Duodenal mucosa (tissue), 2 donors: Measurements from ENCODE around the gene CCDC136.

ENCODE experiments used
- H3K27ac ChIP-seq: one replicate; pipeline ENCODE4 v1.7.0; 2013; ENCODE audit warnings: low read depth, low read length
- H3K27me3 ChIP-seq, 2 donors: one replicate each; pipeline ENCODE4 v1.7.0; 2013; ENCODE audit warnings: low read length in 2 of 2, control low read depth in 1 of 2; ENCODE audit not compliant: insufficient read depth in 2 of 2, control insufficient read depth in 1 of 2
- H3K36me3 ChIP-seq, 2 donors: one replicate each; pipeline ENCODE4 v1.7.0; 2013; ENCODE audit warnings: low read length in 2 of 2, control low read depth in 1 of 2; ENCODE audit not compliant: insufficient read depth in 2 of 2, control insufficient read depth in 1 of 2
- H3K4me1 ChIP-seq, 2 donors: one replicate each; pipeline ENCODE4 v1.7.0; 2013; ENCODE audit warnings: low read length in 2 of 2, control low read depth in 1 of 2; ENCODE audit not compliant: insufficient read depth in 2 of 2, control insufficient read depth in 1 of 2
- H3K4me3 ChIP-seq, 2 donors: one replicate each; pipeline ENCODE4 v1.7.0; 2013; ENCODE audit warnings: low read length in 2 of 2, low read depth in 1 of 2
- H3K9ac ChIP-seq, 2 donors: one replicate each; pipeline ENCODE4 v1.7.0; 2013; ENCODE audit warnings: low read length in 2 of 2, low read depth in 1 of 2
- H3K9me3 ChIP-seq, 2 donors: one replicate each; pipeline ENCODE4 v1.7.0; 2013; ENCODE audit warnings: low read length in 2 of 2, control low read depth in 1 of 2; ENCODE audit not compliant: control insufficient read depth in 1 of 2

Gene CCDC136

DNA sequence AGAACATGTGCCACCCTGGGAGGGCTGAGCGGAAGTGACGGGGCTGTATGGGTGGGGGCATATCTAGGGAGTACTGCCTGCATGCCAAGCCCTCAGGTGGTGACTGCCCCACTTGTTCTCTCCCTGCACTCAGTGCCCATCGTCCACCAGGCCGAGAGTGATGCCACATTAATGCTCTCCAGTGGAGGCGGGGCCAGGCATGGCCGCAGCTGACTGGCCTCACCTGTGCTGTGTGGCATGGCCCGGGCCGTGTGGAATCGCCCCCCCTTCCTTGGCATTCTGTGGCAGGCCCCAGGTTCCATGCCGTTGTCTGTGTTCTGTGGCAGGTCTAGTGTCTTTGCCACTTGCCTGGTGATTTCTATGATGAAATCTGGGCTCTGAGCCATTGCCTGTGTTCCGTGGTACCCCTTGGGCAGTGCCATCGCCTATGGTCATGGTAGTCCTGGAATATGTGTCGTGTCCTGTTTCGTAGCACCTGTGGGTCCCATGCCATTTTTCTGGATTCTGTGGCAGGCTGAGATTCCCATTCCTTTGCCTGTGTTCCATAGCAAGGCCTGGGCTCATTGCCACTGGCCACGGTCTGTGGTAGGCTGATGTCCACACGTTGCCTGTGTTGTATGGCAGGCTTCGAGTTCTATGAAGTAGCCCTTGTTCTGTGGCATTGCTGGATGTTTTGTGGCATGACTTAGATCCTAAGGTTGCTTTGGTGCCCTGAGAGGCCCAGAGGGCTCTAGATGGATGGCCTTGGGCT is 47.4 kb downstream of the CCDC136 start:
- Histone ChIP-seq H3K27ac (no peak overlapping the region), H3K9ac (no peak overlapping the region), H3K36me3 (no peaks in the 10 kb centered on the region), H3K4me3 (no peak overlapping the region), H3K4me1 (no peaks in the 10 kb centered on the region), H3K9me3 (no peaks in the 10 kb centered on the region), H3K27me3 (no peaks in the 10 kb centered on the region)

DNA sequence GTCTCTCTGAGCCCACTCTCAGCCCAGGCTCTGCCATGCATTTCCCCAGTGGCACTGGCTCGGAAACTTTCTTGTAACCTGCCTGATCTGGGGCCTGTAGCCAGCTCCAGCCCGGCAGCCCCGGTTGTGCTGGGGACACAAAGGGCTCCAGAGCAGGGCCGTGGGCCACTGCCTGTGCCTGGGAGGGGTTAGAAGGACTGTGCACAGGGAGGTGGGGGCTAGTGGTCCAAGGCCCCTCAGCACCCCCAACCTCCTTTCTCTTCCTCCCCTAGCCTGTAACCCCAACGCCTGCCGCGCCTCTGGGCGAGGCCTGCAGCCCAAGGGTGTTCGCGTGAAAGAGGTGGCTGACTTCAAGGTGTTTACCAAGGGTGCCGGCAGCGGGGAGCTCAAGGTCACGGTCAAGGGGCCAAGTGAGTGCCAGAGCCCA is 48.0 kb downstream of the CCDC136 start:
- Histone ChIP-seq H3K27ac (no peak overlapping the region), H3K27me3 (no peaks in the 10 kb centered on the region), H3K36me3 (no peaks in the 10 kb centered on the region), H3K9me3 (no peaks in the 10 kb centered on the region), H3K9ac (no peak overlapping the region), H3K4me1 (no peaks in the 10 kb centered on the region), H3K4me3 (no peak overlapping the region)

DNA sequence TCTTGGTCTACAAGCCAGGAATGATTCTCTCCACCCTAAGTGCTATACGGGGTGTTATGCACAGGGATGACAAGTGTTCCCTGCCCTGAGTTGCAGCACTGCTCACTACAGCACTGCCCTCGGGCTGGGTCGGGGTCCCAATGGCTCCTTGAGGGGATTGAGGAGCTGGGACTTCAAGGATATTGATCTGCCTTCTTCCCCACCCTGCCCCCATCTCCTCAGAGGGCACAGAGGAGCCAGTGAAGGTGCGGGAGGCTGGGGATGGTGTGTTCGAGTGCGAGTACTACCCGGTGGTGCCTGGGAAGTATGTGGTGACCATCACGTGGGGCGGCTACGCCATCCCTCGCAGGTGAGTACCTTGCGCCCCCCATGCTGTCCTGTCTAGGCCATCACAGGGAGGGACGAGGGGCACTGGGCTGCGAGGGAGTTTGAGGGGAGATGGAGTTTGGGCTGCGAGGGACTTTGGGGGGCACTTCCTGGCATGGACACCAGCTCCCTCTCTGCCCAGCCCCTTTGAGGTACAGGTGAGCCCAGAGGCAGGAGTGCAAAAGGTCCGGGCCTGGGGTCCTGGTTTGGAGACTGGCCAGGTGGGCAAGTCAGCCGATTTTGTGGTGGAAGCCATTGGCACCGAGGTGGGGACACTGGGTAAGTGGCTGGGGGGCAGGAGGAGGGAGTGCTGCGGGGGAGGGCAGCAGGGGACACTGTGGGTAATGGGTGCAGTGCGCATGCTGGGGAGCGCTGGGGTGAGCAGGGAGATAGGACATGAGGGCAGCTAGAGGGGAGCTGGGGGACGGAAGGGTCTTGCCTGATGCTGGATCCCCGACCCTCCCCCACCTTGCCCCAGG is 48.8 kb downstream of the CCDC136 start:
- H3K4me3 ChIP-seq, result no peak overlapping the region
- no peaks in the 10 kb centered on the region for H3K36me3 ChIP-seq
- no peak overlapping the region for H3K27ac ChIP-seq
- no peaks in the 10 kb centered on the region for H3K27me3 ChIP-seq
- H3K4me1 ChIP-seq, result no peaks in the 10 kb centered on the region
- H3K9ac ChIP-seq, result no peak overlapping the region
- H3K9me3 ChIP-seq, result no peaks in the 10 kb centered on the region

DNA sequence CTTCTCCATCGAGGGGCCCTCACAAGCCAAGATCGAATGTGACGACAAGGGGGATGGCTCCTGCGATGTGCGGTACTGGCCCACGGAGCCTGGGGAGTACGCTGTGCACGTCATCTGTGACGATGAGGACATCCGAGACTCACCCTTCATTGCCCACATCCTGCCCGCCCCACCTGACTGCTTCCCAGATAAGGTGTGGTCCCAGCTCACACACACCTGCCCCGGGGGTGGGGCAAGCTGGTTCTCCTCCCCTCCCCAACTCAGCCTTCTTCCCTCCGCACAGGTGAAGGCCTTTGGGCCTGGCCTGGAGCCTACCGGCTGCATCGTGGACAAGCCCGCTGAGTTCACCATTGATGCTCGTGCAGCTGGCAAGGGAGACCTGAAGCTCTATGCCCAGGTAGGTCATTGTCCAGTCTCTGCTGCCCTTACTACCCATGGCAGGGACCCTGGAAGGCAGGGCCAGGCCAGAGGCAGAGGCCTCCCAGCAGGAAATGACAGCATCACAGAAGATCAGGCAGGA is 49.5 kb downstream of the CCDC136 start:
- no peak overlapping the region for H3K9ac ChIP-seq
- no peak overlapping the region for H3K27ac ChIP-seq
- no peaks in the 10 kb centered on the region for H3K4me1 ChIP-seq
- H3K27me3 ChIP-seq, result no peaks in the 10 kb centered on the region
- no peak overlapping the region for H3K4me3 ChIP-seq
- no peaks in the 10 kb centered on the region for H3K36me3 ChIP-seq
- H3K9me3 ChIP-seq, result no peaks in the 10 kb centered on the region

DNA sequence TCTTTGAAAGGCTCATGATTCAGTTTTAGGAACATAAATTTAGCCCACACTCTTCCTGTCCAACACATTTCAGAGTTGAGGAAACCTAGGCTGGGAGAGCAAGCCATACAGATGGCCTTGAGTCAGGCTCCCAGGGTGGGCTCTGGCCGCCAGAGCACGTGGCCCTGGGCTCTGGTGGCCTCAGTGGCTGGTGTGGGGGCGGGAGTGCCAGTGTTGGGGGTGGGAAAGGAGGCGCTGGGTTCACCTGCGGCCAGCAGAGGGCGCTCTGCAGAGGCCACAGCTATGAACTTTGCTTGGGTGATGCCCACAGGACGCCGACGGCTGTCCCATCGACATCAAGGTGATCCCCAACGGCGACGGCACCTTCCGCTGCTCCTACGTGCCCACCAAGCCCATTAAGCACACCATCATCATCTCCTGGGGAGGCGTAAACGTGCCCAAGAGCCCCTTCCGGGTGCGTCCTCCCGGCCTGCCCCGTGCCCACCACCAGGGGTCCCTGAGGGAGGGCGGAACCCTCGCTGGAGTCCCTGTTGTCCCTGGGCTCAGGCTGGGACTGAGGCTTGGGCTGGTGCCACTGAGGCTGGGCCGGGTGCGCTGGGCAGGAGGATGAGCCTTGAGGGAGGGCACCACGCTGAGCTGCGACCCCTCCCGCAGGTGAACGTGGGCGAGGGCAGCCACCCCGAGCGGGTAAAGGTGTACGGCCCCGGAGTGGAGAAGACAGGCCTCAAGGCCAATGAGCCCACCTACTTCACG is 50.3 kb downstream of the CCDC136 start:
- H3K9me3 ChIP-seq, result no peaks in the 10 kb centered on the region
- no peaks in the 10 kb centered on the region for H3K4me1 ChIP-seq
- no peak overlapping the region for H3K4me3 ChIP-seq
- H3K9ac ChIP-seq, result no peak overlapping the region
- no peaks in the 10 kb centered on the region for H3K27me3 ChIP-seq
- H3K36me3 ChIP-seq, result no peaks in the 10 kb centered on the region
- H3K27ac ChIP-seq, result no peak overlapping the region

DNA sequence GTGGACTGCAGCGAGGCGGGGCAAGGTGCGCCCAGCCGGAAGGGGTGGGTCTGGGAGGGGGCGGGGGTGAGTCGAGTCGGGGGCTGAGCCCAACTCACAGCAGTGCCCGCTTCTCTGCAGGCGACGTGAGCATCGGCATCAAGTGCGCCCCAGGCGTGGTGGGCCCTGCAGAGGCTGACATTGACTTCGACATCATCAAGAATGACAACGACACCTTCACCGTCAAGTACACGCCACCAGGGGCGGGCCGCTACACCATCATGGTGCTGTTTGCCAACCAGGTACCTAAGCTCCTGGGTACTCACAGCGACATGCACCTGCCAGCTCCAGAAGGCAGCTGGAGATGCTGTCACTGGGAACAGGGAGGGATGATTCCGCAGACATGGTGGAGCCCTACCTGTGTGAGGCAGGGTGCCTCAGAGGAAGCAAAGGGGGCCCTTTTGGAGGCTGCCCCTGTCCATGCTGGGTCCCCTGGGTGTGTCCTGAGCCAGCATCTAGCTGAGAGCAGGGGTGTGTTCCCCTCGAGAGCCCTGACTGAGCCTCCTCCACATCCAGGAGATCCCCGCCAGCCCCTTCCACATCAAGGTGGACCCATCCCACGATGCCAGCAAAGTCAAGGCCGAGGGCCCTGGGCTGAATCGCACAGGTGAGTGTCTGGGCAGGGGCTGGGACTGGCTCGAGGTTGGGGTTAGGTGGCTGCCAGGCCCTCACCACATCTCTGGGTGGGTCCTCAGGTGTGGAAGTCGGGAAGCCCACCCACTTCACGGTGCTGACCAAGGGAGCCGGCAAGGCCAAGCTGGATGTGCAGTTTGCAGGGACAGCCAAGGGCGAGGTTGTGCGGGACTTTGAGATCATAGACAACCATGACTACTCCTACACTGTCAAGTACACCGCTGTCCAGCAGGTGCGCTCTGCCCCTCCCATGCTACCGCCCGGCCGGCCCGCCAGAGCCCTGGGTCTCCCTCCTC is 51.2 kb downstream of the CCDC136 start:
- H3K4me3 ChIP-seq, result no peak overlapping the region
- H3K9me3 ChIP-seq, result no peaks in the 10 kb centered on the region
- H3K27ac ChIP-seq, result no peak overlapping the region
- H3K27me3 ChIP-seq, result no peaks in the 10 kb centered on the region
- no peaks in the 10 kb centered on the region for H3K36me3 ChIP-seq
- H3K4me1 ChIP-seq, result no peaks in the 10 kb centered on the region
- H3K9ac ChIP-seq, result no peak overlapping the region

DNA sequence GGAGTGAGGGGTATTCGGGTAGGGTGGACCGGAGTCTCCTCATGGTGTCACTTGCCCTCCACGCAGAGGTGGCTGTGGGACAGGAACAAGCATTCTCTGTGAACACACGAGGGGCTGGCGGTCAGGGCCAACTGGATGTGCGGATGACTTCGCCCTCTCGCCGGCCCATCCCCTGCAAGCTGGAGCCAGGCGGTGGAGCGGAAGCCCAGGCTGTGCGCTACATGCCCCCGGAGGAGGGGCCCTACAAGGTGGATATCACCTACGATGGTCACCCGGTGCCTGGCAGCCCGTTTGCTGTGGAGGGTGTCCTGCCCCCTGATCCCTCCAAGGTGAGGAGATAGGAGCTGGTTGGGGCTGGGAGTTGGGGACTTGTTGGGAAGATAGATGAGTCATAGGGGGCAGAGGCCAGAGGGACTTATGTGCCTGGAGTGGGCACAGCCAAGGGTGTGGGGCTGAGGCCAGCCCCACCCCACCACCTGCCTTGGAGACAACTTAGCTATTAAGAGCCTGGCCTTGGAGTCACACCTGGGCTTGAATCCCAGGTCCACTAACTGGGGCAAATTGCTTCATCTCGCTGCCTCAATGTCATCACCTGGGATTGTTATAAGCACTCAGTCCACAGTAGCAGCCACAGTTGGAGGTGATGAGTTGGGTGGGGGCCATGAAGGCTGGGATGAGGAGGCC is 52.3 kb downstream of the CCDC136 start:
- no peaks in the 10 kb centered on the region for H3K9me3 ChIP-seq
- no peaks in the 10 kb centered on the region for H3K4me1 ChIP-seq
- H3K27ac ChIP-seq, result no peak overlapping the region
- H3K4me3 ChIP-seq, result no peak overlapping the region
- H3K36me3 ChIP-seq, result no peaks in the 10 kb centered on the region
- H3K9ac ChIP-seq, result no peak overlapping the region
- no peaks in the 10 kb centered on the region for H3K27me3 ChIP-seq

DNA sequence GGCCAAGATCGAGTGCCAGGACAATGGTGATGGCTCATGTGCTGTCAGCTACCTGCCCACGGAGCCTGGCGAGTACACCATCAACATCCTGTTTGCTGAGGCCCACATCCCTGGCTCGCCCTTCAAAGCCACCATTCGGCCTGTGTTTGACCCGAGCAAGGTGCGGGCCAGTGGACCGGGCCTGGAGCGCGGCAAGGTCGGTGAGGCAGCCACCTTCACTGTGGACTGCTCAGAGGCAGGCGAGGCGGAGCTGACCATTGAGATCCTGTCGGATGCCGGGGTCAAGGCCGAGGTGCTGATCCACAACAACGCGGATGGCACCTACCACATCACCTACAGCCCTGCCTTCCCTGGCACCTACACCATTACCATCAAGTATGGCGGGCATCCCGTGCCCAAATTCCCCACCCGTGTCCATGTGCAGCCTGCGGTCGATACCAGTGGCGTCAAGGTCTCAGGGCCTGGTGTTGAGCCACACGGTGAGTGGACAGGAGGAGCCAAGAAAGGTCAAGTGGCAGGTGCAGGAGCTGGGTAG is 53.1 kb downstream of the CCDC136 start:
- Histone ChIP-seq H3K27ac (no peak overlapping the region), H3K27me3 (no peaks in the 10 kb centered on the region), H3K4me1 (no peaks in the 10 kb centered on the region), H3K9ac (no peak overlapping the region), H3K4me3 (no peak overlapping the region), H3K36me3 (no peaks in the 10 kb centered on the region), H3K9me3 (no peaks in the 10 kb centered on the region)

DNA sequence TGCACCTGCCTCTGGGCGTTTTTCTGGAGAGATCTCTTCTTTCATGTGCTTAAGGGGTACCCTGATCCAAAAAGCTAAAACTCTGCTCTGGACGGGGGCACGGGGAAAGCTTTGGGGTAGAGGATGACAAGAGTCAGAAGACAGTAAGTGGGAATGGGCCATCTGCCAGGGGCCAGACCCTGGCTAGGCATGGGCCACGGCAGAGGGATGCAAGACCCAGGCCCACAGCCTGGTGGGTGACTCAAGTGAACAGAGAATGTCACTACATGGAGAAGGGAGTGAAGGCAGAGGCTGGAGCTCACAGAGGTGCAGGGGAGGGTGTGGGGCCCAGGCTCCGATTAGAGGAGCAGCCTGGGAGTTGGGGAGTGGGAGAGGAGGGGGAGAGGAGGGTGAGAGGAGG is 53.7 kb downstream of the CCDC136 start:
- H3K9me3 ChIP-seq, result no peaks in the 10 kb centered on the region
- no peak overlapping the region for H3K4me3 ChIP-seq
- H3K4me1 ChIP-seq, result no peaks in the 10 kb centered on the region
- H3K36me3 ChIP-seq, result no peaks in the 10 kb centered on the region
- H3K27me3 ChIP-seq, result no peaks in the 10 kb centered on the region
- H3K9ac ChIP-seq, result no peak overlapping the region
- no peak overlapping the region for H3K27ac ChIP-seq
